Gastrocnemius medialis (tissue), 4 donors: ENCODE results near the gene RNU5B-1.

Experiments used
- POLR2A ChIP-seq, 2 donors: fragments of 450-650 bp; IDR thresholded peaks; one replicate each; pipeline ENCODE4 v1.6.1; 2017; ENCODE audit warnings: antibody characterized with exemption in 2 of 2, mild to moderate bottlenecking in 2 of 2, moderate library complexity in 2 of 2
- TF ChIP-seq, protein P1 (sequence below), 5 experiments: fragments of 450-650 bp in 3 of 5; fragments of 200-600 bp in 2 of 5; sonication (generic) in 2 of 5; IDR thresholded peaks in 4 of 5; conservative IDR thresholded peaks in 1 of 5; 1 replicate in 4 of 5; 2 replicates in 1 of 5; pipeline ENCODE4 v1.5.1; 2016 to 2019; ENCODE audit warnings: antibody characterized with exemption in 5 of 5, mild to moderate bottlenecking in 3 of 5, moderate library complexity in 3 of 5

DNA sequence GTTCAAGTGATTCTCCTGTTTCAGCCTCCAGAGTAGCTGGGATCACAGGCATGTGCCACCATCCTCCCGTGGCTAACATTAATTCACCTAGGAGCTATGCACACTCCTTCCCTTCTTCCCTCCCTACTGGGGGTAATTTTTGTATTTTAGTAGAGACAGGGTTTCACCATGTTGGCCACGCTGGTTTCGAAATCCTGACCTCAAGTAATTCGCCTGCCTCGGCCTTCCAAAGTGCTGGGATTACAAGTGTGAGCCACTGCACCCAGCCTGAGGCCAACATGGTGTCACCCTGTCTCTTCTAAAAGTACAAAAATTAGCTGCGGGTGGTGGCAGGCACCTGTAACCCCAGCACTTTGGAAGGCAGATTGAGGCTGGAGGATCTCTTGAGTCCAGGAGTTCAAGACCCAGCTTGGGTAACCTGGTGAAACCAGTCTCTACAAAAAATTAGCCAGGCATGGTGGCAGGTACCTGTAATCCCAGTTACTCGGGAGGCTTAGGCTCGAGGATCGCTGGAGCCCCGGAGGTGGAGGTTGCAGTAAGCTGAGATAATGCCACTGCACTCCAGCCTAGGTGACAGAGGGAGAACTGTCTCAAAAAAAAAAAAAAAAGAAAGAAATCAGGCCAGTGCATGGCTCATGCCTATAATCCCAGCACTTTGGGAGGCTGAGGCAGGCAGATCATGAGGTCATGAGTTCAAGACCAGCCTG lies 6.1 kb downstream of the RNU5B-1 start:
- TF ChIP-seq, protein P1, sequence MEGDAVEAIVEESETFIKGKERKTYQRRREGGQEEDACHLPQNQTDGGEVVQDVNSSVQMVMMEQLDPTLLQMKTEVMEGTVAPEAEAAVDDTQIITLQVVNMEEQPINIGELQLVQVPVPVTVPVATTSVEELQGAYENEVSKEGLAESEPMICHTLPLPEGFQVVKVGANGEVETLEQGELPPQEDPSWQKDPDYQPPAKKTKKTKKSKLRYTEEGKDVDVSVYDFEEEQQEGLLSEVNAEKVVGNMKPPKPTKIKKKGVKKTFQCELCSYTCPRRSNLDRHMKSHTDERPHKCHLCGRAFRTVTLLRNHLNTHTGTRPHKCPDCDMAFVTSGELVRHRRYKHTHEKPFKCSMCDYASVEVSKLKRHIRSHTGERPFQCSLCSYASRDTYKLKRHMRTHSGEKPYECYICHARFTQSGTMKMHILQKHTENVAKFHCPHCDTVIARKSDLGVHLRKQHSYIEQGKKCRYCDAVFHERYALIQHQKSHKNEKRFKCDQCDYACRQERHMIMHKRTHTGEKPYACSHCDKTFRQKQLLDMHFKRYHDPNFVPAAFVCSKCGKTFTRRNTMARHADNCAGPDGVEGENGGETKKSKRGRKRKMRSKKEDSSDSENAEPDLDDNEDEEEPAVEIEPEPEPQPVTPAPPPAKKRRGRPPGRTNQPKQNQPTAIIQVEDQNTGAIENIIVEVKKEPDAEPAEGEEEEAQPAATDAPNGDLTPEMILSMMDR (IDR thresholded peaks at IDR 0.05 in 4 of 5, conservative IDR thresholded peaks at IDR 0.05 in 1 of 5), result no peak
- TF ChIP-seq POLR2A (IDR thresholded peaks at IDR 0.05), result no peak
